NCI-H82 (cell line): Measurements from ENCODE around the gene WNK1.
"Not testable (repeated sequence)": the region's sequence is repeated elsewhere in the genome, so short reads cannot be mapped to it uniquely, and the experiment has no call there.

Experiments
- DNase-seq: peaks from one replicate; lab custom pipeline; 2025; lab: John Stamatoyannopoulos, UW

Gene WNK1

GRCh38 chr12:749751-750270, 2.6 kb upstream of the WNK1 start:
- DNase-seq = peak; percentile 45

GRCh38 chr12:750366-751191, 1.8 kb upstream of the WNK1 start:
- peak; percentile 62 for DNase-seq

- DNase-seq = peak; percentile 99
These were observed 984 bp upstream of the WNK1 start for GRCh38 chr12:751192-751998.

GRCh38 chr12:752695-753610, 574 bp downstream of the WNK1 start:
- peak; percentile 77 for DNase-seq

GRCh38 chr12:753611-754472, 1.5 kb downstream of the WNK1 start:
- DNase-seq = peak; percentile 51

- DNase-seq = peak; percentile 44
These were observed 2.1 kb downstream of the WNK1 start for GRCh38 chr12:754473-754820.

- peak; percentile 57 for DNase-seq
These were observed 2.6 kb downstream of the WNK1 start for GRCh38 chr12:754851-755562.

GRCh38 chr12:759628-760027, 7.2 kb downstream of the WNK1 start:
- no peak for DNase-seq

- DNase-seq = no peak
These were observed 8.9 kb downstream of the WNK1 start for GRCh38 chr12:761256-761655.

- no peak for DNase-seq
These were observed 13.5 kb downstream of the WNK1 start for GRCh38 chr12:765840-766239.

GRCh38 chr12:768434-768833, 16.1 kb downstream of the WNK1 start:
- no peak for DNase-seq

- DNase-seq = no peak
These were observed 18.1 kb downstream of the WNK1 start for GRCh38 chr12:770479-770878.

GRCh38 chr12:772056-772697, 19.8 kb downstream of the WNK1 start:
- DNase-seq = no peak

- peak; percentile 77 for DNase-seq
These were observed 21.8 kb downstream of the WNK1 start for GRCh38 chr12:774051-774614.

- not testable (repeated sequence) for DNase-seq
These were observed 23.8 kb downstream of the WNK1 start for GRCh38 chr12:775973-776771.

GRCh38 chr12:776772-777373, 24.5 kb downstream of the WNK1 start:
- DNase-seq = not testable (repeated sequence)

- DNase-seq = no peak
These were observed 25.2 kb downstream of the WNK1 start for GRCh38 chr12:777550-778047.

- no peak for DNase-seq
These were observed 26.2 kb downstream of the WNK1 start for GRCh38 chr12:778615-779014.
